Gastrocnemius medialis (tissue), 4 donors: ENCODE data around the gene HDAC4. TPM values are rescaled to one million over a fixed set of nuclear protein-coding genes. Genes with fewer than 3 reads are reported as not detected.

ENCODE experiments used
- ATAC-seq, 2 donors: fragments of 150-250 bp; one replicate each; pipeline ENCODE4 v1.9.1; 2016
- DNase-seq, 2 donors: peaks; one replicate each; pipeline ENCODE4 v3.0.0-alpha.2; 2019
- H3K27ac ChIP-seq, 4 donors: fragments of 200-600 bp; sonication (generic); 1 replicate in 1 of 4; 2 replicates in 3 of 4; pipeline ENCODE4 v1.5.1; 2016 to 2018; ENCODE audit warnings: mild to moderate bottlenecking in 2 of 4, moderate library complexity in 1 of 4
- H3K27me3 ChIP-seq, 3 donors: fragments of 200-600 bp; sonication (generic) in 2 of 3; 1 replicate in 1 of 3; 2 replicates in 2 of 3; pipeline versions ENCODE4 v1.5.1 to v1.6.0; 2016 to 2019; ENCODE audit warnings: mild to moderate bottlenecking in 1 of 3, moderate library complexity in 1 of 3
- H3K36me3 ChIP-seq, 2 donors: fragments of 200-600 bp; sonication (generic) in 1 of 2; one replicate each; pipeline ENCODE4 v1.5.1; 2017 to 2018
- H3K4me1 ChIP-seq, 2 donors: fragments of 200-600 bp; sonication (generic) in 1 of 2; one replicate each; pipeline ENCODE4 v1.5.1; 2016 to 2017; ENCODE audit warnings: mild to moderate bottlenecking in 2 of 2
- H3K4me3 ChIP-seq, 4 donors: fragments of 200-600 bp; sonication (generic) in 3 of 4; 1 replicate in 1 of 4; 2 replicates in 3 of 4; pipeline ENCODE4 v1.5.1; 2016 to 2019; ENCODE audit warnings: mild to moderate bottlenecking in 2 of 4
- H3K9me3 ChIP-seq, 3 donors: fragments of 200-600 bp; sonication (generic) in 2 of 3; 1 replicate in 1 of 3; 2 replicates in 2 of 3; pipeline ENCODE4 v1.5.1; 2016 to 2019
- CTCF ChIP-seq, 5 experiments: fragments of 450-650 bp in 3 of 5; fragments of 200-600 bp in 2 of 5; sonication (generic) in 2 of 5; IDR thresholded peaks in 4 of 5; conservative IDR thresholded peaks in 1 of 5; 1 replicate in 4 of 5; 2 replicates in 1 of 5; pipeline ENCODE4 v1.5.1; 2016 to 2019; ENCODE audit warnings: antibody characterized with exemption in 5 of 5, mild to moderate bottlenecking in 3 of 5, moderate library complexity in 3 of 5
- POLR2A ChIP-seq, 2 donors: fragments of 450-650 bp; IDR thresholded peaks; one replicate each; pipeline ENCODE4 v1.6.1; 2017; ENCODE audit warnings: antibody characterized with exemption in 2 of 2, mild to moderate bottlenecking in 2 of 2, moderate library complexity in 2 of 2
- in situ Hi-C, 4 donors: fragments of 200-750 bp; cut with MboI; loops; one replicate each; pipeline versions ENCODE4 v1.15.0 to v1.8.0; 2017; ENCODE audit warnings: low sequenced_read_pairs in 4 of 4
- intact Hi-C: fragments of 100-400 bp; cut with DNase I; formaldehyde crosslinking; loops from one replicate; pipeline ENCODE4 v1.15.1; 2023; ENCODE audit warnings: low total_unique reads
- total RNA-seq, 4 donors: library from RNA; depleted of rRNA; stranded (reverse); fragments of >200 nt; gene quantifications; one replicate each; pipeline versions ENCODE4 v1.1.0 to v1.2.3, GENCODE V29; 2016

HDAC4 gene
- total RNA-seq, 4 donors from 2014 or later = 23.6 to 257 (median 119) TPM

GRCh38 chr2:239087046-239087710 is 313.6 kb downstream of the HDAC4 start:
- DNase-seq (no peak), ATAC-seq (no peak)
- no peaks in the 10 kb centered on the region for H3K27me3 ChIP-seq
- H3K4me3 ChIP-seq = no peak overlapping the region
- in situ Hi-C loops (no loop called here), intact Hi-C loops (no loop called here)
- no peaks in the 10 kb centered on the region for H3K4me1 ChIP-seq
- H3K9me3 ChIP-seq = no peaks in the 10 kb centered on the region
- H3K36me3 ChIP-seq = peaks cover 0 to 58% of the 10 kb centered on the region in 2 donors
- no peak overlapping the region for H3K27ac ChIP-seq
- no peak for TF ChIP-seq CTCF (IDR thresholded peaks at IDR 0.05 in 4 of 5, conservative IDR thresholded peaks at IDR 0.05 in 1 of 5)
- no peak for TF ChIP-seq POLR2A (IDR thresholded peaks at IDR 0.05)

GRCh38 chr2:239086325-239087020 is 314.3 kb downstream of the HDAC4 start:
- in situ Hi-C loops = no loop called here
- TF ChIP-seq CTCF (IDR thresholded peaks at IDR 0.05 in 4 of 5, conservative IDR thresholded peaks at IDR 0.05 in 1 of 5) = no peak
- TF ChIP-seq POLR2A (IDR thresholded peaks at IDR 0.05) = no peak
- DNase-seq = no peak
- ATAC-seq = no peak
- H3K9me3 ChIP-seq = no peaks in the 10 kb centered on the region
- no peaks in the 10 kb centered on the region for H3K27me3 ChIP-seq
- H3K36me3 ChIP-seq = peaks cover 0 to 63% of the 10 kb centered on the region in 2 donors
- H3K4me3 ChIP-seq = no peak overlapping the region
- H3K27ac ChIP-seq = no peak overlapping the region
- H3K4me1 ChIP-seq = no peaks in the 10 kb centered on the region
- intact Hi-C loops = no loop called here

- Histone ChIP-seq H3K4me1 (no peaks in the 10 kb centered on the region), H3K27me3 (no peaks in the 10 kb centered on the region), H3K9me3 (no peaks in the 10 kb centered on the region), H3K36me3 (peaks cover 0 to 73% of the 10 kb centered on the region in 2 donors), H3K27ac (no peak overlapping the region), H3K4me3 (no peak overlapping the region)
- TF ChIP-seq CTCF (IDR thresholded peaks at IDR 0.05 in 4 of 5, conservative IDR thresholded peaks at IDR 0.05 in 1 of 5) = no peak
- no peak for TF ChIP-seq POLR2A (IDR thresholded peaks at IDR 0.05)
- DNase-seq (no peak), ATAC-seq (no peak)
- intact Hi-C loops (no loop called here), in situ Hi-C loops (no loop called here)
Observed at GRCh38 chr2:239085201-239085992, 315.4 kb downstream of the HDAC4 start.

GRCh38 chr2:239084007-239084406 is 316.8 kb downstream of the HDAC4 start:
- in situ Hi-C loops = no loop called here

More at GRCh38 chr2:239084007-239084406, 316.8 kb downstream of the HDAC4 start:
- Histone ChIP-seq H3K4me3 (no peak overlapping the region), H3K36me3 (peaks cover 0 to 77% of the 10 kb centered on the region in 2 donors), H3K9me3 (no peaks in the 10 kb centered on the region), H3K27me3 (no peaks in the 10 kb centered on the region), H3K27ac (no peak overlapping the region), H3K4me1 (no peaks in the 10 kb centered on the region)
- intact Hi-C loops = loop anchor here (1.0 kb wide), 1 partner anchor 18 kb away; no protein-coding TSS in a partner anchor
- no peak for TF ChIP-seq POLR2A (IDR thresholded peaks at IDR 0.05)
- no peak for TF ChIP-seq CTCF (IDR thresholded peaks at IDR 0.05 in 4 of 5, conservative IDR thresholded peaks at IDR 0.05 in 1 of 5)
- DNase-seq = no peak
- no peak for ATAC-seq
